Measurements from ENCODE around the gene CDK16. TPM values are rescaled to one million over a fixed set of nuclear protein-coding genes. Genes with fewer than 3 reads are reported as not detected.

CDK16 gene
- total RNA-seq, 5 donors from 2014 or later (not counting 1 experiment from before 2014, with no cell fraction given): 54.7 to 139 (median 60.4) TPM

GRCh38 chrX:47196098-47196497 lies 22.4 kb upstream of the CDK16 start:
- Mint-ChIP-seq H3K4me1 (peaks cover 51 to 69% (median 62%) of the 10 kb centered on the region in 3 donors), H3K27me3 (no peaks in the 10 kb centered on the region), H3K4me3 (peak overlapping the region; percentile 67 to 99 (median 91)), H3K36me3 (peaks cover 6% of the 10 kb centered on the region), H3K9me3 (no peaks in the 10 kb centered on the region), H3K27ac (peak overlapping the region; percentile 63 to 79)
- peaks cover 29 to 57% of the 10 kb centered on the region in 2 experiments for H3K4me1 ChIP-seq (ENCODE audit: control insufficient read depth in 1 of 2, extremely low read depth in 1 of 2, insufficient read depth in 2 of 2, low read length in 2 of 2)
- 80% methylated on average over 1 of the region's 3 CpGs for WGBS (ENCODE audit: insufficient coverage)
- ATAC-seq (replicated peaks in 1 of 4) (no peak), DNase-seq (no peak)
- peak overlapping the region in 1 of 2 donors; percentile 8 for H3K4me3 ChIP-seq (ENCODE audit: control insufficient read depth in 1 of 2, extremely low read depth in 1 of 2, low read length in 1 of 2)
- POLR2A ChIA-PET: no interaction called here
- peak overlapping the region; percentile 18 for H3K27ac ChIP-seq (ENCODE audit: low read length)
- no peaks in the 10 kb centered on the region for H3K9me3 ChIP-seq
- H3K27me3 ChIP-seq (replicated peaks in 1 of 2; ENCODE audit: control insufficient read depth in 2 of 2, extremely low read depth in 1 of 2, insufficient read depth in 2 of 2, low read length in 1 of 2): no peaks in the 10 kb centered on the region
- CTCF ChIA-PET: interaction anchor here in 1 of 2 donors (1.1 kb wide), 1 partner anchor 327 kb away, joined by 3 read pairs; no protein-coding TSS in a partner anchor
- peaks cover 11 to 36% of the 10 kb centered on the region in 2 donors for H3K36me3 ChIP-seq (ENCODE audit: control insufficient read depth in 2 of 2, extremely low read depth in 1 of 2, insufficient read depth in 1 of 2, low read length in 1 of 2)

- Mint-ChIP-seq H3K27ac (peak overlapping the region; percentile 12 to 46), H3K4me1 (peaks cover 56 to 61% (median 60%) of the 10 kb centered on the region in 3 donors), H3K4me3 (peak overlapping the region in 2 of 3 donors; percentile 17 to 91), H3K27me3 (no peaks in the 10 kb centered on the region), H3K36me3 (peaks cover 19% of the 10 kb centered on the region), H3K9me3 (no peaks in the 10 kb centered on the region)
- DNase-seq (no peak), ATAC-seq (replicated peaks in 1 of 4) (no peak)
- H3K9me3 ChIP-seq: no peaks in the 10 kb centered on the region
- WGBS (ENCODE audit: insufficient coverage): 83% methylated on average over 1 of the region's 7 CpGs
- no peaks in the 10 kb centered on the region for H3K27me3 ChIP-seq (replicated peaks in 1 of 2; ENCODE audit: control insufficient read depth in 2 of 2, extremely low read depth in 1 of 2, insufficient read depth in 2 of 2, low read length in 1 of 2)
- no peak overlapping the region for H3K27ac ChIP-seq (ENCODE audit: low read length)
- H3K36me3 ChIP-seq (ENCODE audit: control insufficient read depth in 2 of 2, extremely low read depth in 1 of 2, insufficient read depth in 1 of 2, low read length in 1 of 2): peaks cover 19 to 50% of the 10 kb centered on the region in 2 donors
- no peak overlapping the region for H3K4me3 ChIP-seq (ENCODE audit: control insufficient read depth in 1 of 2, extremely low read depth in 1 of 2, low read length in 1 of 2)
- ChIA-PET CTCF (no interaction called here), POLR2A (no interaction called here)
- peaks cover 24 to 50% of the 10 kb centered on the region in 2 experiments for H3K4me1 ChIP-seq (ENCODE audit: control insufficient read depth in 1 of 2, extremely low read depth in 1 of 2, insufficient read depth in 2 of 2, low read length in 2 of 2)
Observed at GRCh38 chrX:47197526-47197925, 21.0 kb upstream of the CDK16 start.

- POLR2A ChIA-PET: no interaction called here
- ATAC-seq (replicated peaks in 1 of 4): no peak
Observed at GRCh38 chrX:47198026-47198686, 20.3 kb upstream of the CDK16 start.

GRCh38 chrX:47198687-47199080 lies 19.8 kb upstream of the CDK16 start:
- WGBS (ENCODE audit: insufficient coverage): no CpG with 5 or more reads among the region's 15 CpGs

More at GRCh38 chrX:47198026-47198686, 20.3 kb upstream of the CDK16 start:
- Mint-ChIP-seq H3K27me3 (no peaks in the 10 kb centered on the region), H3K9me3 (no peaks in the 10 kb centered on the region), H3K4me1 (peaks cover 54 to 58% (median 56%) of the 10 kb centered on the region in 3 donors), H3K36me3 (peaks cover 23% of the 10 kb centered on the region), H3K27ac (no peak overlapping the region), H3K4me3 (no peak overlapping the region)
- H3K36me3 ChIP-seq (ENCODE audit: control insufficient read depth in 2 of 2, extremely low read depth in 1 of 2, insufficient read depth in 1 of 2, low read length in 1 of 2): peaks cover 19 to 56% of the 10 kb centered on the region in 2 donors
- CTCF ChIA-PET: interaction anchor here in 1 of 2 donors (0.7 kb wide), 1 partner anchor 452 kb away, joined by 3 read pairs; no protein-coding TSS in a partner anchor
- H3K9me3 ChIP-seq: no peaks in the 10 kb centered on the region
- no peaks in the 10 kb centered on the region for H3K27me3 ChIP-seq (replicated peaks in 1 of 2; ENCODE audit: control insufficient read depth in 2 of 2, extremely low read depth in 1 of 2, insufficient read depth in 2 of 2, low read length in 1 of 2)
- H3K4me1 ChIP-seq (ENCODE audit: control insufficient read depth in 1 of 2, extremely low read depth in 1 of 2, insufficient read depth in 2 of 2, low read length in 2 of 2): peaks cover 21 to 45% of the 10 kb centered on the region in 2 experiments
- no peak overlapping the region for H3K27ac ChIP-seq (ENCODE audit: low read length)
- no CpG with 5 or more reads among the region's 10 CpGs for WGBS (ENCODE audit: insufficient coverage)
- DNase-seq: no peak
- no peak overlapping the region for H3K4me3 ChIP-seq (ENCODE audit: control insufficient read depth in 1 of 2, extremely low read depth in 1 of 2, low read length in 1 of 2)

GRCh38 chrX:47199286-47199685 lies 19.2 kb upstream of the CDK16 start:
- ChIA-PET POLR2A (interaction anchor here in 1 of 2 donors (0.7 kb wide), 1 partner anchor 636 kb away, joined by 4 read pairs; no protein-coding TSS in a partner anchor), CTCF (no interaction called here)
- Histone ChIP-seq H3K27me3 (replicated peaks in 1 of 2; ENCODE audit: control insufficient read depth in 2 of 2, extremely low read depth in 1 of 2, insufficient read depth in 2 of 2, low read length in 1 of 2) (no peaks in the 10 kb centered on the region), H3K4me3 (ENCODE audit: control insufficient read depth in 1 of 2, extremely low read depth in 1 of 2, low read length in 1 of 2) (no peak overlapping the region), H3K4me1 (ENCODE audit: control insufficient read depth in 1 of 2, extremely low read depth in 1 of 2, insufficient read depth in 2 of 2, low read length in 2 of 2) (peaks cover 20 to 40% of the 10 kb centered on the region in 2 experiments), H3K36me3 (ENCODE audit: control insufficient read depth in 2 of 2, extremely low read depth in 1 of 2, insufficient read depth in 1 of 2, low read length in 1 of 2) (peaks cover 19 to 62% of the 10 kb centered on the region in 2 donors), H3K9me3 (no peaks in the 10 kb centered on the region), H3K27ac (ENCODE audit: low read length) (no peak overlapping the region)
- Mint-ChIP-seq H3K27ac (no peak overlapping the region), H3K36me3 (peaks cover 25% of the 10 kb centered on the region), H3K4me1 (peaks cover 46 to 56% (median 48%) of the 10 kb centered on the region in 3 donors), H3K9me3 (no peaks in the 10 kb centered on the region), H3K4me3 (no peak overlapping the region), H3K27me3 (no peaks in the 10 kb centered on the region)
- DNase-seq (no peak), ATAC-seq (replicated peaks in 1 of 4) (no peak)
- WGBS (ENCODE audit: insufficient coverage): no CpG with 5 or more reads among the region's 10 CpGs

More at GRCh38 chrX:47198687-47199080, 19.8 kb upstream of the CDK16 start:
- no peaks in the 10 kb centered on the region for H3K9me3 Mint-ChIP-seq
- ATAC-seq (replicated peaks in 1 of 4) (no peak), DNase-seq (no peak)
- Histone ChIP-seq H3K9me3 (no peaks in the 10 kb centered on the region), H3K4me3 (ENCODE audit: control insufficient read depth in 1 of 2, extremely low read depth in 1 of 2, low read length in 1 of 2) (no peak overlapping the region), H3K4me1 (ENCODE audit: control insufficient read depth in 1 of 2, extremely low read depth in 1 of 2, insufficient read depth in 2 of 2, low read length in 2 of 2) (peaks cover 20 to 41% of the 10 kb centered on the region in 2 experiments), H3K27me3 (replicated peaks in 1 of 2; ENCODE audit: control insufficient read depth in 2 of 2, extremely low read depth in 1 of 2, insufficient read depth in 2 of 2, low read length in 1 of 2) (no peaks in the 10 kb centered on the region), H3K36me3 (ENCODE audit: control insufficient read depth in 2 of 2, extremely low read depth in 1 of 2, insufficient read depth in 1 of 2, low read length in 1 of 2) (peaks cover 19 to 60% of the 10 kb centered on the region in 2 donors), H3K27ac (ENCODE audit: low read length) (no peak overlapping the region)
- H3K27me3 Mint-ChIP-seq: no peaks in the 10 kb centered on the region
- H3K4me3 Mint-ChIP-seq: no peak overlapping the region
- no peak overlapping the region for H3K27ac Mint-ChIP-seq
- ChIA-PET POLR2A (no interaction called here), CTCF (interaction anchor here in 1 of 2 donors (0.7 kb wide), 1 partner anchor 451 kb away, joined by 3 read pairs; no protein-coding TSS in a partner anchor)
- peaks cover 25% of the 10 kb centered on the region for H3K36me3 Mint-ChIP-seq
- peaks cover 49 to 58% (median 51%) of the 10 kb centered on the region in 3 donors for H3K4me1 Mint-ChIP-seq

GRCh38 chrX:47200385-47201150 lies 17.9 kb upstream of the CDK16 start:
- POLR2A ChIA-PET: interaction anchor here in 1 of 2 donors (0.6 kb wide), 2 partner anchors 603 to 1755 kb away, joined by 3 read pairs; no protein-coding TSS in a partner anchor
- H3K27me3 ChIP-seq (replicated peaks in 1 of 2; ENCODE audit: control insufficient read depth in 2 of 2, extremely low read depth in 1 of 2, insufficient read depth in 2 of 2, low read length in 1 of 2): no peaks in the 10 kb centered on the region
- Mint-ChIP-seq H3K4me3 (no peak overlapping the region), H3K4me1 (peaks cover 36 to 49% (median 36%) of the 10 kb centered on the region in 3 donors), H3K36me3 (peaks cover 30% of the 10 kb centered on the region), H3K27me3 (no peaks in the 10 kb centered on the region), H3K27ac (peak overlapping the region in 1 of 2 donors; percentile 61), H3K9me3 (no peaks in the 10 kb centered on the region)
- H3K9me3 ChIP-seq: no peaks in the 10 kb centered on the region
- 100% methylated on average over 2 of the region's 9 CpGs for WGBS (ENCODE audit: insufficient coverage)
- ATAC-seq (replicated peaks in 1 of 4) (no peak), DNase-seq (no peak)
- peaks cover 22 to 71% of the 10 kb centered on the region in 2 donors for H3K36me3 ChIP-seq (ENCODE audit: control insufficient read depth in 2 of 2, extremely low read depth in 1 of 2, insufficient read depth in 1 of 2, low read length in 1 of 2)
- H3K27ac ChIP-seq (ENCODE audit: low read length): no peak overlapping the region
- no peak overlapping the region for H3K4me3 ChIP-seq (ENCODE audit: control insufficient read depth in 1 of 2, extremely low read depth in 1 of 2, low read length in 1 of 2)
- H3K4me1 ChIP-seq (ENCODE audit: control insufficient read depth in 1 of 2, extremely low read depth in 1 of 2, insufficient read depth in 2 of 2, low read length in 2 of 2): peaks cover 13 to 27% of the 10 kb centered on the region in 2 experiments
- CTCF ChIA-PET: interaction anchor here in 1 of 2 donors (0.6 kb wide), 1 partner anchor 333 kb away, joined by 4 read pairs; no protein-coding TSS in a partner anchor

Measured in T-cell (primary cell).